Measurements from ENCODE around the gene ACADM. TPM values are rescaled to one million over a fixed set of nuclear protein-coding genes. Genes with fewer than 3 reads are reported as not detected.
"Not testable (repeated sequence)": the region's sequence is repeated elsewhere in the genome, so short reads cannot be mapped to it uniquely, and the experiment has no call there.

Gene ACADM
- polyA plus RNA-seq, 1 experiment, result 17.0 TPM

- ChIA-PET CTCF (interaction anchor here (1.6 kb wide), 1 partner anchor 10 kb away, joined by 4 read pairs; no protein-coding TSS in a partner anchor), POLR2A (no interaction called here)
- Histone ChIP-seq H3K36me3 (ENCODE audit: control insufficient read depth, insufficient read depth, low read length) (peaks cover 10% of the 10 kb centered on the region), H3K4me3 (ENCODE audit: low read depth, low read length) (no peak within 1 kb of the TSS), H3K27me3 (ENCODE audit: control insufficient read depth, insufficient read depth, low read length) (no peaks in the 10 kb centered on the region)
- no peak for DNase-seq (ENCODE audit: low read depth)
- no peak for TF ChIP-seq CTCF (IDR thresholded peaks at IDR 0.05; ENCODE audit: insufficient read depth, low read depth, low read length)
These were observed 72.1 kb downstream of the ACADM start, which contains the start of gene MSH4 for GRCh38 chr1:75796376-75797272. MSH4 (plus strand) TSS chr1:75796882; CDS start chr1:75796986, 104 bp downstream.

GRCh38 chr1:75797273-75797588 lies 72.7 kb downstream of the ACADM start:
- POLR2A ChIA-PET, result interaction anchor here (0.6 kb wide), 1 partner anchor 1153 kb away, joined by 3 read pairs; no protein-coding TSS in a partner anchor
- DNase-seq (ENCODE audit: low read depth), result no peak
- peaks cover 10% of the 10 kb centered on the region for H3K36me3 ChIP-seq (ENCODE audit: control insufficient read depth, insufficient read depth, low read length)
- no peak overlapping the region for H3K4me3 ChIP-seq (ENCODE audit: low read depth, low read length)
- CTCF ChIA-PET, result no interaction called here
- TF ChIP-seq CTCF (IDR thresholded peaks at IDR 0.05; ENCODE audit: insufficient read depth, low read depth, low read length), result no peak
- no peaks in the 10 kb centered on the region for H3K27me3 ChIP-seq (ENCODE audit: control insufficient read depth, insufficient read depth, low read length)

GRCh38 chr1:75797606-75798216 lies 73.2 kb downstream of the ACADM start:
- CTCF ChIA-PET, result no interaction called here
- POLR2A ChIA-PET, result interaction anchor here (0.6 kb wide), 1 partner anchor 1153 kb away, joined by 3 read pairs; no protein-coding TSS in a partner anchor
- Histone ChIP-seq H3K4me3 (ENCODE audit: low read depth, low read length) (no peak overlapping the region), H3K27me3 (ENCODE audit: control insufficient read depth, insufficient read depth, low read length) (no peaks in the 10 kb centered on the region), H3K36me3 (ENCODE audit: control insufficient read depth, insufficient read depth, low read length) (peaks cover 10% of the 10 kb centered on the region)
- no peak for TF ChIP-seq CTCF (IDR thresholded peaks at IDR 0.05; ENCODE audit: insufficient read depth, low read depth, low read length)
- no peak for DNase-seq (ENCODE audit: low read depth)

GRCh38 chr1:75801480-75801879 lies 77.0 kb downstream of the ACADM start:
- DNase-seq (ENCODE audit: low read depth); H3K27me3 ChIP-seq (ENCODE audit: control insufficient read depth, insufficient read depth, low read length); H3K36me3 ChIP-seq (ENCODE audit: control insufficient read depth, insufficient read depth, low read length); H3K4me3 ChIP-seq (ENCODE audit: low read depth, low read length): not testable (repeated sequence)
- ChIA-PET POLR2A (interaction anchor here (0.6 kb wide), 1 partner anchor 16 kb away, joined by 3 read pairs; the partner anchor contains the start of gene RABGGTB), CTCF (interaction anchor here (1.9 kb wide), 1 partner anchor 14 kb away, joined by 7 read pairs; no protein-coding TSS in a partner anchor)

- CTCF ChIA-PET, result no interaction called here
These were observed 84.4 kb downstream of the ACADM start for GRCh38 chr1:75808921-75809320.

GRCh38 chr1:75810113-75810512 lies 85.6 kb downstream of the ACADM start:
- CTCF ChIA-PET, POLR2A ChIA-PET: not testable (repeated sequence)

More at GRCh38 chr1:75808921-75809320, 84.4 kb downstream of the ACADM start:
- Histone ChIP-seq H3K36me3 (ENCODE audit: control insufficient read depth, insufficient read depth, low read length) (no peaks in the 10 kb centered on the region), H3K4me3 (ENCODE audit: low read depth, low read length) (no peak overlapping the region), H3K27me3 (ENCODE audit: control insufficient read depth, insufficient read depth, low read length) (no peaks in the 10 kb centered on the region)
- no peak for DNase-seq (ENCODE audit: low read depth)
- no peak for TF ChIP-seq CTCF (IDR thresholded peaks at IDR 0.05; ENCODE audit: insufficient read depth, low read depth, low read length)
- POLR2A ChIA-PET, result no interaction called here

More at GRCh38 chr1:75810113-75810512, 85.6 kb downstream of the ACADM start:
- not testable (repeated sequence) for H3K27me3 ChIP-seq (ENCODE audit: control insufficient read depth, insufficient read depth, low read length); H3K4me3 ChIP-seq (ENCODE audit: low read depth, low read length); DNase-seq (ENCODE audit: low read depth); H3K36me3 ChIP-seq (ENCODE audit: control insufficient read depth, insufficient read depth, low read length)
